Neural crest cell (in vitro differentiated cells): ENCODE results near the gene C14orf119. TPM values are rescaled to one million over a fixed set of nuclear protein-coding genes. Genes with fewer than 3 reads are reported as not detected.

Source experiments
- DNase-seq: peaks from one replicate; pipeline ENCODE4 v3.0.0; 2021; ENCODE audit warnings: low read depth, mixed read lengths, low spot score
- H3K27ac Mint-ChIP-seq: one replicate; pipeline ENCODE4 v1.8.0; 2021; ENCODE audit warnings: mild to moderate bottlenecking, mixed read lengths; ENCODE audit not compliant: unreplicated experiment
- H3K27me3 Mint-ChIP-seq: 2 replicates; pipeline ENCODE4 v1.8.0; 2021; ENCODE audit warnings: low read depth, mild to moderate bottlenecking, mixed read lengths
- H3K36me3 Mint-ChIP-seq: 2 replicates; pipeline ENCODE4 v1.8.0; 2021; ENCODE audit warnings: low read depth, mild to moderate bottlenecking, mixed read lengths
- H3K4me1 Mint-ChIP-seq: 2 replicates; pipeline ENCODE4 v1.8.0; 2021; ENCODE audit warnings: mixed read lengths
- H3K4me3 Mint-ChIP-seq: one replicate; pipeline ENCODE4 v1.8.0; 2021; ENCODE audit warnings: mild to moderate bottlenecking, mixed read lengths
- H3K9me3 Mint-ChIP-seq: 2 replicates; pipeline ENCODE4 v1.8.0; 2021; ENCODE audit warnings: mixed read lengths
- total RNA-seq: library from RNA; stranded (reverse); gene quantifications from 2 replicates; pipeline ENCODE4 v1.2.1, GENCODE V29; 2021
- TF ChIP-seq, protein P1 (sequence below): fragments of 200-600 bp; sonication (generic); conservative IDR thresholded peaks from 2 replicates; pipeline ENCODE4 v1.5.0; 2021; ENCODE audit warnings: antibody characterized with exemption, mild to moderate bottlenecking

The C14orf119 gene
- total RNA-seq, 1 donor from 2014 or later: 48.6 TPM

DNA sequence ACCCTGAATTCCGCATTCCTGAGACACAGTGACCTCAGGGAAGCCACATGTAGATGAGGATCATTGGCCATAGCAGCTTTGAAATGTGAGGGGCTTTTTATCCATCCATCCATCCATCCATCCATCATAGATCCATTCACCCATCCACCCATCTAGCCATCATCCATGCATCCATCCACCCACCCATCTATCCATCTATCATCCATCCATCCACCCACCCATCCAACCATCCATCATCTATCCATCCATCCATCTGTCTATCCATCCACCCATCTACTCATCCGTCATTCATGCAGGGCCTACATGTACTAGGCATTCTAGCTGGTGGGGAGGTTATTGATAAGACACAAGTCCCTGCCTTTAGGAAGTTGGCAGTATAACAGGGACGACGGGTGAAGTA, 51.7 kb downstream of the C14orf119 start:
- Mint-ChIP-seq H3K27ac (no peak overlapping the region), H3K27me3 (no peaks in the 10 kb centered on the region), H3K9me3 (peaks cover 3% of the 10 kb centered on the region), H3K4me3 (no peak overlapping the region), H3K4me1 (no peaks in the 10 kb centered on the region), H3K36me3 (no peaks in the 10 kb centered on the region)
- DNase-seq: no peak
- TF ChIP-seq, protein P1, sequence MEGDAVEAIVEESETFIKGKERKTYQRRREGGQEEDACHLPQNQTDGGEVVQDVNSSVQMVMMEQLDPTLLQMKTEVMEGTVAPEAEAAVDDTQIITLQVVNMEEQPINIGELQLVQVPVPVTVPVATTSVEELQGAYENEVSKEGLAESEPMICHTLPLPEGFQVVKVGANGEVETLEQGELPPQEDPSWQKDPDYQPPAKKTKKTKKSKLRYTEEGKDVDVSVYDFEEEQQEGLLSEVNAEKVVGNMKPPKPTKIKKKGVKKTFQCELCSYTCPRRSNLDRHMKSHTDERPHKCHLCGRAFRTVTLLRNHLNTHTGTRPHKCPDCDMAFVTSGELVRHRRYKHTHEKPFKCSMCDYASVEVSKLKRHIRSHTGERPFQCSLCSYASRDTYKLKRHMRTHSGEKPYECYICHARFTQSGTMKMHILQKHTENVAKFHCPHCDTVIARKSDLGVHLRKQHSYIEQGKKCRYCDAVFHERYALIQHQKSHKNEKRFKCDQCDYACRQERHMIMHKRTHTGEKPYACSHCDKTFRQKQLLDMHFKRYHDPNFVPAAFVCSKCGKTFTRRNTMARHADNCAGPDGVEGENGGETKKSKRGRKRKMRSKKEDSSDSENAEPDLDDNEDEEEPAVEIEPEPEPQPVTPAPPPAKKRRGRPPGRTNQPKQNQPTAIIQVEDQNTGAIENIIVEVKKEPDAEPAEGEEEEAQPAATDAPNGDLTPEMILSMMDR: no peak

DNA sequence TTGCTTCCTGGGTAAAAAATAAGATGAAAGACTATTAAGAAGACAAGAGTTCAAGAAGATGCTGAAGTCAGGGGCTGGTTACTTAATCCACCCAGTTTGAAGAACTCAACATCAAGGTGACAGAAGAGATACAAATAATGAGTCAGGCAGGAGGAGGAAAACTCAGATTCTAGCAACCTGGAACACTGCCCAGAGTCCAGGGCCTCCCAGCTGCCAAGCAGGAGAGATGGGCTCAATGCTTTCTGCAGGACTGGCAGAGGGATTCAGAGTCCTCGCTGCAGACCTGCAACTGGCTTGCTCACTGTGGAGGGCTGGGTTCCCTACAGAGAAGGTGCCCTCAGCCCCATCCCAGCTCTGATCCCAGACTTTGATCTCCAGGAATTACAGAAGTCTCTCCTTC, 52.4 kb downstream of the C14orf119 start:
- no peak overlapping the region for H3K4me3 Mint-ChIP-seq
- H3K36me3 Mint-ChIP-seq: no peaks in the 10 kb centered on the region
- H3K27me3 Mint-ChIP-seq: no peaks in the 10 kb centered on the region
- DNase-seq: no peak
- TF ChIP-seq, protein P1: no peak
- peaks cover 3% of the 10 kb centered on the region for H3K9me3 Mint-ChIP-seq
- H3K27ac Mint-ChIP-seq: no peak overlapping the region
- no peaks in the 10 kb centered on the region for H3K4me1 Mint-ChIP-seq

DNA sequence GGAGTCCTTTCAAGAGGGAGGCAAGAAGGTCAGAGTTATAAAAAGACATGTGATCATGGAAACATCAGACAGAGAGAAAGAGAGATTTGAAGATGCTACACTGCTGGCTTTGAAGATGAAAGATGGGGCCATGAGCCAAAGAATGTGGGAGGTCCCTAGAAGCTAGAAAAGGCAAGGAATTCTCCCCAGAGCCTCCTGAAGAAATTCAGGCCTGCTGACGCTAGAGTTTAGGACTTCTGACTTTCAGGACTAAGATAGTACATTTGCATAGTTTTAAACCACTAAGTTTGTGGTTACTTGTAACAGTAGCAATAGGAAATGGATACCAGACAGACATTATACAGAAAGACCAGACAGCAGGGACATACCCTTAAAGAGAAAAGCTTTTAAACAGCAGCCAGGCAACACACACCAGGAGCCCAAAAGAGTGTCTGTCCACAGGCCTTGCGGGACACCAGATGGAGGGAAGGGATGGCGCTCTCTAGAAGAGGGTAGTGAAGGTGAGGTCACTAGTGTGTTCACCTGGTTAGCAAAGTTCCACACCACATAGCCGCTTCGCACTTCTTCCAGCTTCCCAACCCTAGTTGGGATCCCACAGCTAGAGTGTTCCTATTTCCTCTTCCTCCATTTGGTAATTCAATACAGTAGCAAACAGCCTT, 53.4 kb downstream of the C14orf119 start:
- Mint-ChIP-seq H3K4me3 (no peak overlapping the region), H3K36me3 (no peaks in the 10 kb centered on the region), H3K27ac (no peak overlapping the region), H3K9me3 (peaks cover 3% of the 10 kb centered on the region), H3K27me3 (no peaks in the 10 kb centered on the region), H3K4me1 (peaks cover 1% of the 10 kb centered on the region)
- TF ChIP-seq, protein P1: no peak
- DNase-seq: no peak

DNA sequence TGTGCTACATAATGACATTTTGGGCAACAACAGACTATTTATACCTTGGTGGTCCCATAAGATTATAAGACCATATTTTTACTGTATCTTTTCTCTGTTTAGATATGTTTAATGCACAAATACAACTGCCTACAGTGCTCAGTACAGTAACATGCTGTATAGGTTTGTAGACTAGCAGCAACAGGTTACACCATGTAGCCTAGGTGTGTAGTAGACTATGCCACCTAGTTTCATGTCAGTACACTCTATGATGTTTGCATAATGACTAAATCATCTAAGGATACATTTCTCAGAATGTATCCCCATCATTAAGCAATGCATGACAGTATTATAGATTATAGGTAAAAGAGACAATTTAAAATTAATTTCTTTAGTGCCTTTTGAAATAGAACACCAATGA, 54.4 kb downstream of the C14orf119 start:
- DNase-seq: no peak
- Mint-ChIP-seq H3K4me1 (peaks cover 4% of the 10 kb centered on the region), H3K36me3 (no peaks in the 10 kb centered on the region), H3K27ac (no peak overlapping the region), H3K4me3 (no peak overlapping the region), H3K27me3 (no peaks in the 10 kb centered on the region), H3K9me3 (peaks cover 3% of the 10 kb centered on the region)
- TF ChIP-seq, protein P1: no peak

Other genes starting within 250 kb of the C14orf119 start
- 14.3 and 16.3 TPM in 2 replicates for gene LRP10, start 223.8 kb upstream of the C14orf119 start, total RNA-seq
- gene REM2, start 212.3 kb upstream of the C14orf119 start, total RNA-seq: 3.0 and 3.6 TPM in 2 replicates
- gene RBM23, start 176.4 kb upstream of the C14orf119 start, total RNA-seq: 103 and 110 TPM in 2 replicates
- 134 and 136 TPM in 2 replicates for gene PRMT5, start 166.1 kb upstream of the C14orf119 start, total RNA-seq
- 58.7 and 62.7 TPM in 2 replicates for gene HAUS4, start 138.4 kb upstream of the C14orf119 start, total RNA-seq
- gene AJUBA, start 113.0 kb upstream of the C14orf119 start, total RNA-seq: 32.8 and 33.1 TPM in 2 replicates
- 11.5 and 13.6 TPM in 2 replicates for gene C14orf93, start 85.4 kb upstream of the C14orf119 start, total RNA-seq
- 199 and 215 TPM in 2 replicates for gene PSMB5, start 60.6 kb upstream of the C14orf119 start, total RNA-seq
- gene PSMB11, start 53.3 kb upstream of the C14orf119 start, total RNA-seq: not detected in 2 replicates
- gene CDH24, start 38.0 kb upstream of the C14orf119 start, total RNA-seq: 33.7 and 37.2 TPM in 2 replicates
- 350 and 352 TPM in 2 replicates for gene ACIN1, start 369 bp upstream of the C14orf119 start, total RNA-seq
- gene CIROP, start 9.5 kb downstream of the C14orf119 start, total RNA-seq: not detected in 2 replicates
- not detected in 2 replicates for gene CEBPE, start 23.8 kb downstream of the C14orf119 start, total RNA-seq
- gene SLC7A8, start 88.2 kb downstream of the C14orf119 start, total RNA-seq: 6.6 and 9.4 TPM in 2 replicates
- gene RNF212B, start 142.4 kb downstream of the C14orf119 start, total RNA-seq: not detected in 2 replicates
- gene HOMEZ, start 190.6 kb downstream of the C14orf119 start, total RNA-seq: 14.8 and 17.2 TPM in 2 replicates
- 13.6 and 15.0 TPM in 2 replicates for gene PPP1R3E, start 207.4 kb downstream of the C14orf119 start, total RNA-seq
- 21.9 and 24.8 TPM in 2 replicates for gene BCL2L2, start 211.3 kb downstream of the C14orf119 start, total RNA-seq
- gene PABPN1, start 226.0 kb downstream of the C14orf119 start, total RNA-seq: 375 and 379 TPM in 2 replicates